GM21381 (cell line): Measurements from ENCODE around the gene GLOD5.

ENCODE experiments used
- ATAC-seq: cut with Tn5 transposase; IDR thresholded peaks from one replicate; pipeline ENCODE4 v1.9.1; 2021; ENCODE audit warnings: mild to moderate bottlenecking, moderate library complexity; ENCODE audit not compliant: unreplicated experiment

The GLOD5 gene

DNA sequence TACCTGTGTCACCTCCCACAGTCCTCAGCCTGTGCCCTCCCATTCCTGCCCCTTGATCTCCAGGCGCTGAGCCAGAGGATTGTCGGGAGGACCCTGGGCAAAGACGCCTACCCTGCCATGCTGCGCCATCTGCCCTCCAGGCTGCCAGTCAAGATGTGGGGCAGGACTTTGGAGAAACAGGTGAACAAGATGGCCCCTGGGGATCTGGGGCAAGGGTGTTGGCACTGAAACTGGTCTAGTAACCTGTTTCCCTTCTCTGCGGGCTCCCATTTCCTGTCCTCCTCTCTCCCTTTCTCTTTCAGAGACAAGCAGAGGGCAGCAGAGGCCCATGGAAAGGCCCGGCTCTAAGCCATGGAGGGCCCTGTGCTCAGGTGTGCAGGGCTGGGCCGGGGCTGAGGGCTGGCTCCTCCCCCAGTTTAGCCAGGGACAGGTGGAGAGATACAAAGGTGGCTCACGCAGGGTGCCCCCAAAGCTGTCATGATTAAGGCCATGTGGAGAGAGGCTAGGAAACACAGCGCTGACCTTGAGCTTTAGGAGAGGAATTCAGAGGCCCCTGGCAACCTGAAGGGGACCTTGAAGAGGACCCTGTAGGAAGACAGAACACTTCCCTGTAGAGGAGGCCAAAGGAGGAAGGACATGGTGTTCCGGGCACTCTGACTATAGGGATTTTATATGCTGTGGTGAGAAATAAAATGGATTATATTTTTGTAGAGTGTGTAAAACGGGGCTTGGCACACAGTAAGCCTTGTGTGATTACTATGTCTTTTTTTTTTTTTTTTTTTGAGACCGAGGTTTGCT is at the start of gene GLOD5:
GLOD5 (plus strand) TSS at position 74 of the 798 bp plus-strand sequence; CDS start at position 118, 44 bp downstream.
- ATAC-seq, result no peak

- no peak for ATAC-seq
Observed at GRCh38 chrX:48711929-48712505, 49.5 kb upstream of the GLOD5 start.

GRCh38 chrX:48713847-48714246 is 47.7 kb upstream of the GLOD5 start:
- no peak for ATAC-seq

DNA sequence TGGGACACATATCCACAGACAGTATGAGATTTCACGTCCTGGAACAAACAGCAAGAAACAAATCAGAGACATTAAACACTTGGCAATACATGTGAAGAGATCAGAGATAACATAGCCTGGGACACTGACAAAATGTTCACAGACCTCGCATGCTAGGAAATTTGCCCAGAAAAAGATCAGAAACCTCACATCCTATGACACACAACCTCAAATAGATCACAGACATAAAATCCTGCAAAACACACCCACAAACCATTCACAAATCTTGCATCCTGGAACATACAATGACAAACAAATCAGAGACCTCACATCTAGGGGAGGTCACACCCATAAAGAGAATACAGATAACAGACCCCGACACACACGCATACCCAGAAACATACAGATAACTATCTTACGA is 47.0 kb upstream of the GLOD5 start:
- ATAC-seq, result no peak

DNA sequence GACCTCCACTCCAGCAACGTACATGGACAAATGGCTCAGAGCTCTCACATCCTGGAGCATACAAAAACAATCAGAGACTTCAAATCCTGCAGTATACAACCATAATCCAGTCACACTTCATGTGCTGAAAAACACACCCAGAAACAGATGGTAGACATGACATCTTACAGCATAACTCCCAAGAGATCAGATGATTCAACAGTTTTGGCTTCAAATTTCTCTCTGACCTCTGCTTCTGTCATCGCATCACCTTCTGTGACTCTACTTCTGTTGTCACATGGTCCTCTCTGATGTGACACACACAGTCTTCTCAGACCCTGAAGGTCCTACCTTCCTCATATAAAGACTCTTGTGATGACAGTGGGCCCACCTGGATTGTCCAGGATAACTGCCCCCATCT is 46.5 kb upstream of the GLOD5 start:
- ATAC-seq, result no peak

- no peak for ATAC-seq
Observed at GRCh38 chrX:48715876-48716502, 45.6 kb upstream of the GLOD5 start.

- no peak for ATAC-seq
Observed at GRCh38 chrX:48719958-48720357, 41.6 kb upstream of the GLOD5 start.

- no peak for ATAC-seq
Observed at GRCh38 chrX:48720577-48721250, 40.8 kb upstream of the GLOD5 start.

- ATAC-seq, result no peak
Observed at GRCh38 chrX:48721916-48722315, 39.6 kb upstream of the GLOD5 start.

GRCh38 chrX:48726596-48726995 is 35.0 kb upstream of the GLOD5 start:
- ATAC-seq, result no peak

GRCh38 chrX:48728653-48729052 is 32.9 kb upstream of the GLOD5 start:
- no peak for ATAC-seq

DNA sequence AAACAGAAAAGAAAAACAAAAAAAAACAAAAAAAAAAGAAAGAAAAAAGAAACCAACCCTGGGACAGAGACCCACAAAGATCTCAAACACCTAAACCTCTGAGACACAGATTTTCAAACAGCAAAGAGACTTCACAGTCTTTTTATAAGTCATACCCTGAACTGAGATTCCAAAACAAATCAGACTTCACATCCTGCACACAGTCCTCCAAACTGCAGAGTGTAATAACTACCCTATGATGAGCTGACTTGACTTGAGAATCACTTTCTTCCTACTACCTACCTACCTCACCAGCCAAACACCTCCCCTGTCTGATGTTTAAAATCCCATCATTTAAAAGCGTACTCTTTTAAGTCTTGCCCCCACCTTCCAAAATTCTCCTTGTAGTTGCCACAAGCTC is 25.2 kb upstream of the GLOD5 start:
- no peak for ATAC-seq

DNA sequence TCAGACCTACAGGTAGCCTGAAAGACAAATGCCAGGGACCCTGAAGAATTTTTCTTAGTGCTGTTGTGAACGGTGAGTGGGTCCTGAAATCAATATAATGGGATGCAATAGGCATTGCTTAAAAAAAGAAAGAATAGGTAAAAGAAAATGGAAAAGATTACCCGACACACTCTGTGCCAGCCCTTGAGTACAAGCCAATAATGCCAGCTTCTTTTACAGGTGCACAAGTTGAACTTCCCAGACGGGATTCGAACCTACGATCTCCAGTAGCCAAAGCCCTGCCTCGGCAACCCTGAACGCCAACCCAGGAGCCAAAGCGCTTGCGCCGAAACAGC is 24.7 kb upstream of the GLOD5 start:
- no peak for ATAC-seq

DNA sequence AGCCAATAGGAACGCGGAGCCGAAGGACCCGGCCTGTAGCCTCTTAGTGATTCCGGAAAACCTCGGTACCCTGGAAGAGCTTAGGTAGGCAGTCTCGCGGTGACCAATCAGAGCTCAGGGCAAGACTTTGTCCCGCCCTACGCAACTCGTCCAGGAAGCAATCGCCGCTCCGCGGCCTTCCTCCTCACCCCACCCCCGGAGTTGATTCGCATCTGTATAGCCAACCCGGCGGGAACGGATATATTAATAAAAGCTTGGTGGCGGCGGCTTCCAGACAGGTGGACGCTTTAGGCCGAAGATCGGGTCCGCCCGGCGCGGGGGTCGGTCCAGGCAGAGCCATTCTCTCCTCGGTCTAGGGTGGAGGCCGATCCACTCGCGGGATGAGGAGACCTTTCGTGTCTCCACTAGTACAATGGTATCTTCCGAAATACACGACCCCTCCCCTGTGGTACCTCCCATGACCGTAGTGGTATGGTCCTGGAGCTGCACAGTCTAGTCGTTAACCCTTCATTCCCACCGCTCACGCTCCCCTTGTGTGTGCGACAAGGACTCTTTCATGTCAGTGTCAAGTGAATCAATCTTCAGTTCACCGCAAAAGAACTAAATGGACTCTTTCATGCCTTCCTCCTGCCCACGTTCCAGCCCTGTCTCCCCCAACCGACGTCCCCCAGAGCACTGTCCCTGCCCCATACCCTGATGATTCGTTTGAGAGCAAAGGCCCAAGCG is 24.2 kb upstream of the GLOD5 start:
- peak; percentile 99 for ATAC-seq

- no peak for ATAC-seq
Observed at GRCh38 chrX:48737940-48738339, 23.6 kb upstream of the GLOD5 start.

DNA sequence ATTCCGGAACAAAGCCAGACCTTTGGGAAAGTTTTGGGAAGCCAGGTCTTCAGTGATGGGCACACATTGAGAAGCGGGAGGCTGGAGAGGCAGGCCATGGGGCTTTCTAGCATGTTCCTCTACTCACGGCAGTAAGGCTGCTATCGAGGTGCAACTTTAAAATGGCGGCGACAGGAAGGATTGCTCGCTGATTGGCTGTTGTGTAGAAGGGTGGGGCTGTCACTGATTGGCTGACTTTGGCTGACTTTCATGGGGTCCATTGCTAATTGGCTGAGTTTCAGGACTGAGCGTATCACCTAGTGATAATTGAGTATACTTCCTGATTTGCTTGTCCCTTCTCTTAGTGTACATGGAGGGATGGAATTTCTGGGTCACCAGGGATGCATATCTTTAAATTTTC is 19.7 kb upstream of the GLOD5 start:
- no peak for ATAC-seq

DNA sequence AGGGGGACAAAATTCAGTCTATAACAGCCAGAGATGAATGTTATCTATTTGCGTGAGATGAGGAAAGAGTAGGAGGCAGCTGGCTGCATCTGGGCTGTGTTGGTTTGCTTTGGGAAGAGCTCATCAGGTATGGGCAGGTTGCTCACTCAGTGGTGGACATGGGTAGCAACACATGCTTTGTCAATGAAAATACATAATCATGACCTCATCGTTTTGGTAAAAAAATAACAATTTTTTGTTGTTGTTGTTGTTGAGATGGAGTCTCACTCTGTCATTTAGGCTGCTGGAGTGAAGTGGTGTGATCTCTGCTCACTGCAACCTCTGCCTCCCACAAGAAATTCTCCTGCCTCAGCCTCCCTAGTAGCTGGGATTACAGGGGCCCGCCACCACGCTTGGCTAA is 16.3 kb upstream of the GLOD5 start:
- ATAC-seq, result no peak

DNA sequence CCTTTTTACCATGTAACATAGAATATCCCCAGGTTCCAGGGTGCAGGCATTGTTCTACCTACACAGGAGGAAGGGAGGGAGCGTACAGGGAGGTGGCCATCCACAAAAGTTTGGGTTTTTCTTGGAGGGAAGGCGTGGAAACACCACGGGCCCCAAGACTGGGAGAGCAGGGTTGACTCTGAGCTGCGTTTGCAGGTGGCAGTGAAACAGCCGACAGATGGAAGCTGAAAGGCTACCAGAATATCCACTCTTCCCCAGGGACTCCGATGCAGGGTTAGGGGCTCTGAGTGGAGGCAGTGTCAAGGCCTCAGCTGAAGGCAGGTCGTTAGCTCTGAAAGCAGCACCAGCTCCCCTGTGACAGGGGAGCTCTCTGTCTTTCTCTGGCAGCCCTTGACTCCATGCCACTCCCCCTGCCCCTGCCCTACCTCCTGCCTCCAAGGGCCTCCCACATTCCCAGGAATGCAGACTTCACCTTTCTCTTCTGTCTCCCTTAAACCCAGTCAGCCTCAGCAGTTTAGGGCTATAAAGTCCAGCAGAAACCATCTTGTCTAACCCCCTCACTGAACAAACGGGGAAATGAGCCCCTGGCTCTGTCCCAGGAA is 14.0 kb upstream of the GLOD5 start:
- ATAC-seq, result no peak

DNA sequence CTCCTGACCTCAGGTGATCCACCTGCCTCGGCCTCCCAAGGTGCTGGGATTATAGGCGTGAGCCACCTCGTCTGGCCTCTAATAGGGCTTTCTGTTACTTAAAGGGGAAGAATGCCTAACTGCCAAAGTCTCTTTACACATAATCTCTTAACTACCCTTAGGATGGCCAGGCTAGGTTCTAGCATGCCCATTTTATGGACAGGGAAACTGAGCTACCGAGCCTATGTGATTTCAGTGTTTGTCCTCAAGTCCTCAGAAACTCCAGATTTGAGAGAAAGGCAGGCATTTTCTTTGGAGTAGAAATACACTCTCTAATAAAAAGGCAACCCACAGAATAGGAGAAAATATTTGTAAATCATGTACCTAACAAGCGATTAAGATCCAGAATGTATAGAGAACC is 12.4 kb upstream of the GLOD5 start:
- ATAC-seq, result no peak

DNA sequence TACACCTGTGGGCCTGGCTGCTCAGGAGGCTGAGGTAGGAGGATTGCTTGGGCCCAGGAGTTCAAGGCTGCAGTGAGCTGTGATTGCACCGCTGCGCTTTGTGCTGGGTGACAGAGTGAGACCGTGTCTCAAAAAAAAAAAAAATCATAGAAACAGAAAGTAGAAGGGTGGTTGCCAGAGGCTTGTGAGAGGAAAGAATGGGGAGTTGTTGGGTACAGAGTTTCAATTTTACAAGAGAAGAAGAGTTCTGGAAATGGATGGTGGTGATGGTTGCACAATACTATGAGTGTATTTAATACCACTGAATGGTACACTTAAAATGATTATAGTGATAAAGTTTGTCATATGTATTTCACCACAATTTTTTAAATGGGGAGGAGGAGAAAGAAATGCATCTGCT is 10.2 kb upstream of the GLOD5 start:
- ATAC-seq, result no peak

- ATAC-seq, result no peak
Observed at GRCh38 chrX:48752498-48752897, 9.0 kb upstream of the GLOD5 start.
